ENCODE results near the gene MR1. TPM values are rescaled to one million over a fixed set of nuclear protein-coding genes. Genes with fewer than 3 reads are reported as not detected.

Gene MR1
- total RNA-seq, 1 experiment from 2014 or later: 6.6 TPM

DNA sequence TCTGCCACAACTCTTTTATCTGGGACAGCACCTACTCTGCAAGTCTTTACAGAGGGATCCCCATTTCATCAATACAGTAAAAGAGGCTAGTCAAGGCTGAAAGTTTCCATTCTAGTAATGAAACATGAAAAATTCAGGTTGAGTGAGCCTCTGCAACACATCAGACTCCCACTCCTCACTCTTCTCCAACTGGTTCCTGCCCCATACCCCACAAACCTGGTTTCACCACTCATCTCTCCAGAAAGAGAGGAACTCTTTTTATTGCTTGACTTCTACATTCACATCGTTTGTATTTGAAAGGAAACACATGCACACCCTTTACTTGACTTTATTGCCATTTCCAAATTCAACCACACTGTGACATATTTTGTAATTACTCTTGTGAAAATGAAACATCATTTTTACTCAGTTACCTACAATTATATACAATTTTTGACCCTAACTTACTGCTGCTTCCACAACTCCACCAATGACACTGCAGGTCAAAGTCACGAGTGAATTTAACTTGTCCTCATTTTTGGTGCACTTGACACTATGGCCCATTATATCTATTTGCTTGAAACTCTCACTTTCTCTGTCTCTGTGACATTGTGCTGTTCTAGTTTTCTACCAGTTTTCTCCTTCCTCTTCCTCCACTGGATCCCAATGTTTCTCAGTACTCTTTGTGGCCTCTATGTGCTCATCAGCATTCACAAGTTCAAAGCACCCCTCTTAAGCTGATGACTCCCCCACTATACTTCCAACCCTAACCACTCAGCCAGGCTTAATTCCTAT lies 19.1 kb upstream of the MR1 start:
- TF ChIP-seq ELF1 (IDR thresholded peaks at IDR 0.05; ENCODE audit: borderline replicate concordance, low read depth) (no peak), EZH2phosphoT487 (IDR thresholded peaks at IDR 0.05; ENCODE audit: borderline replicate concordance) (no peak), RAD21 (IDR thresholded peaks at IDR 0.05; ENCODE audit: low read depth) (no peak), YY1 (IDR thresholded peaks at IDR 0.05; ENCODE audit: extremely low read depth, insufficient replicate concordance, low read depth, low read length) (no peak), POLR2A (IDR thresholded peaks at IDR 0.05; ENCODE audit: borderline replicate concordance, extremely low read depth, insufficient read depth, insufficient read length) (no peak), ZNF274 (IDR thresholded peaks at IDR 0.05; ENCODE audit: low read depth, low read length) (no peak), CBX3 (IDR thresholded peaks at IDR 0.05; ENCODE audit: low read depth) (no peak), ZFX (IDR thresholded peaks at IDR 0.05) (no peak), CEBPB (IDR thresholded peaks at IDR 0.05; ENCODE audit: low read depth) (no peak), SIN3A (IDR thresholded peaks at IDR 0.05; ENCODE audit: low read depth) (no peak), SRF (IDR thresholded peaks at IDR 0.05; ENCODE audit: low read depth) (no peak), JUND (IDR thresholded peaks at IDR 0.05) (no peak), EGR1 (IDR thresholded peaks at IDR 0.05; ENCODE audit: low read depth) (no peak), SP1 (IDR thresholded peaks at IDR 0.05; ENCODE audit: low read depth) (no peak), TCF7L2 (IDR thresholded peaks at IDR 0.05; ENCODE audit: borderline replicate concordance, extremely low read depth, insufficient read depth, insufficient read length) (no peak)
- TF ChIP-seq, protein P1, sequence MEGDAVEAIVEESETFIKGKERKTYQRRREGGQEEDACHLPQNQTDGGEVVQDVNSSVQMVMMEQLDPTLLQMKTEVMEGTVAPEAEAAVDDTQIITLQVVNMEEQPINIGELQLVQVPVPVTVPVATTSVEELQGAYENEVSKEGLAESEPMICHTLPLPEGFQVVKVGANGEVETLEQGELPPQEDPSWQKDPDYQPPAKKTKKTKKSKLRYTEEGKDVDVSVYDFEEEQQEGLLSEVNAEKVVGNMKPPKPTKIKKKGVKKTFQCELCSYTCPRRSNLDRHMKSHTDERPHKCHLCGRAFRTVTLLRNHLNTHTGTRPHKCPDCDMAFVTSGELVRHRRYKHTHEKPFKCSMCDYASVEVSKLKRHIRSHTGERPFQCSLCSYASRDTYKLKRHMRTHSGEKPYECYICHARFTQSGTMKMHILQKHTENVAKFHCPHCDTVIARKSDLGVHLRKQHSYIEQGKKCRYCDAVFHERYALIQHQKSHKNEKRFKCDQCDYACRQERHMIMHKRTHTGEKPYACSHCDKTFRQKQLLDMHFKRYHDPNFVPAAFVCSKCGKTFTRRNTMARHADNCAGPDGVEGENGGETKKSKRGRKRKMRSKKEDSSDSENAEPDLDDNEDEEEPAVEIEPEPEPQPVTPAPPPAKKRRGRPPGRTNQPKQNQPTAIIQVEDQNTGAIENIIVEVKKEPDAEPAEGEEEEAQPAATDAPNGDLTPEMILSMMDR (IDR thresholded peaks at IDR 0.05 in 2 of 3, conservative IDR thresholded peaks at IDR 0.05 in 1 of 3; ENCODE audit: borderline replicate concordance in 1 of 3, insufficient read depth in 1 of 3, low read depth in 2 of 3, low read length in 2 of 3): no peak
- TF ChIP-seq, protein P2, sequence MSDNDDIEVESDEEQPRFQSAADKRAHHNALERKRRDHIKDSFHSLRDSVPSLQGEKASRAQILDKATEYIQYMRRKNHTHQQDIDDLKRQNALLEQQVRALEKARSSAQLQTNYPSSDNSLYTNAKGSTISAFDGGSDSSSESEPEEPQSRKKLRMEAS (IDR thresholded peaks at IDR 0.05): no peak
- TF ChIP-seq, protein P3, sequence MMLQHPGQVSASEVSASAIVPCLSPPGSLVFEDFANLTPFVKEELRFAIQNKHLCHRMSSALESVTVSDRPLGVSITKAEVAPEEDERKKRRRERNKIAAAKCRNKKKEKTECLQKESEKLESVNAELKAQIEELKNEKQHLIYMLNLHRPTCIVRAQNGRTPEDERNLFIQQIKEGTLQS (IDR thresholded peaks at IDR 0.05): no peak
- TF ChIP-seq, protein P4, sequence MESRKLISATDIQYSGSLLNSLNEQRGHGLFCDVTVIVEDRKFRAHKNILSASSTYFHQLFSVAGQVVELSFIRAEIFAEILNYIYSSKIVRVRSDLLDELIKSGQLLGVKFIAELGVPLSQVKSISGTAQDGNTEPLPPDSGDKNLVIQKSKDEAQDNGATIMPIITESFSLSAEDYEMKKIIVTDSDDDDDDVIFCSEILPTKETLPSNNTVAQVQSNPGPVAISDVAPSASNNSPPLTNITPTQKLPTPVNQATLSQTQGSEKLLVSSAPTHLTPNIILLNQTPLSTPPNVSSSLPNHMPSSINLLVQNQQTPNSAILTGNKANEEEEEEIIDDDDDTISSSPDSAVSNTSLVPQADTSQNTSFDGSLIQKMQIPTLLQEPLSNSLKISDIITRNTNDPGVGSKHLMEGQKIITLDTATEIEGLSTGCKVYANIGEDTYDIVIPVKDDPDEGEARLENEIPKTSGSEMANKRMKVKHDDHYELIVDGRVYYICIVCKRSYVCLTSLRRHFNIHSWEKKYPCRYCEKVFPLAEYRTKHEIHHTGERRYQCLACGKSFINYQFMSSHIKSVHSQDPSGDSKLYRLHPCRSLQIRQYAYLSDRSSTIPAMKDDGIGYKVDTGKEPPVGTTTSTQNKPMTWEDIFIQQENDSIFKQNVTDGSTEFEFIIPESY (IDR thresholded peaks at IDR 0.05; ENCODE audit: extremely low read depth, insufficient replicate concordance, low read length): no peak
- TF ChIP-seq, protein P5, sequence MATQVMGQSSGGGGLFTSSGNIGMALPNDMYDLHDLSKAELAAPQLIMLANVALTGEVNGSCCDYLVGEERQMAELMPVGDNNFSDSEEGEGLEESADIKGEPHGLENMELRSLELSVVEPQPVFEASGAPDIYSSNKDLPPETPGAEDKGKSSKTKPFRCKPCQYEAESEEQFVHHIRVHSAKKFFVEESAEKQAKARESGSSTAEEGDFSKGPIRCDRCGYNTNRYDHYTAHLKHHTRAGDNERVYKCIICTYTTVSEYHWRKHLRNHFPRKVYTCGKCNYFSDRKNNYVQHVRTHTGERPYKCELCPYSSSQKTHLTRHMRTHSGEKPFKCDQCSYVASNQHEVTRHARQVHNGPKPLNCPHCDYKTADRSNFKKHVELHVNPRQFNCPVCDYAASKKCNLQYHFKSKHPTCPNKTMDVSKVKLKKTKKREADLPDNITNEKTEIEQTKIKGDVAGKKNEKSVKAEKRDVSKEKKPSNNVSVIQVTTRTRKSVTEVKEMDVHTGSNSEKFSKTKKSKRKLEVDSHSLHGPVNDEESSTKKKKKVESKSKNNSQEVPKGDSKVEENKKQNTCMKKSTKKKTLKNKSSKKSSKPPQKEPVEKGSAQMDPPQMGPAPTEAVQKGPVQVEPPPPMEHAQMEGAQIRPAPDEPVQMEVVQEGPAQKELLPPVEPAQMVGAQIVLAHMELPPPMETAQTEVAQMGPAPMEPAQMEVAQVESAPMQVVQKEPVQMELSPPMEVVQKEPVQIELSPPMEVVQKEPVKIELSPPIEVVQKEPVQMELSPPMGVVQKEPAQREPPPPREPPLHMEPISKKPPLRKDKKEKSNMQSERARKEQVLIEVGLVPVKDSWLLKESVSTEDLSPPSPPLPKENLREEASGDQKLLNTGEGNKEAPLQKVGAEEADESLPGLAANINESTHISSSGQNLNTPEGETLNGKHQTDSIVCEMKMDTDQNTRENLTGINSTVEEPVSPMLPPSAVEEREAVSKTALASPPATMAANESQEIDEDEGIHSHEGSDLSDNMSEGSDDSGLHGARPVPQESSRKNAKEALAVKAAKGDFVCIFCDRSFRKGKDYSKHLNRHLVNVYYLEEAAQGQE (IDR thresholded peaks at IDR 0.05; ENCODE audit: low read depth): no peak
- Histone ChIP-seq H3K27ac (ENCODE audit: low read depth, low read length) (no peak overlapping the region), H3K9me3 (ENCODE audit: control insufficient read depth in 1 of 2, insufficient read depth in 1 of 2, low read depth in 1 of 2, low read length in 2 of 2) (no peaks in the 10 kb centered on the region), H3K9ac (ENCODE audit: low read length) (no peak overlapping the region), H3K36me3 (ENCODE audit: control insufficient read depth in 1 of 2, insufficient read depth in 2 of 2, low read length in 2 of 2) (no peaks in the 10 kb centered on the region), H4K20me1 (ENCODE audit: insufficient read depth) (no peaks in the 10 kb centered on the region), H3K9me2 (ENCODE audit: insufficient read depth) (no peaks in the 10 kb centered on the region), H3K4me3 (replicated peaks in 1 of 2; ENCODE audit: low read depth in 1 of 2, low read length in 2 of 2) (no peak overlapping the region), H3K79me2 (ENCODE audit: insufficient read depth, low read length) (peaks cover 88% of the 10 kb centered on the region), H3K27me3 (ENCODE audit: insufficient read depth, low read length) (no peaks in the 10 kb centered on the region), H3K4me1 (ENCODE audit: control insufficient read depth in 1 of 2, insufficient read depth in 2 of 2, low read length in 2 of 2) (no peaks in the 10 kb centered on the region), H2AFZ (ENCODE audit: low read depth, low read length, poor library complexity, severe bottlenecking) (no peak overlapping the region), H3K4me2 (ENCODE audit: low read length) (no peak overlapping the region)
- ATAC-seq (no peak), DNase-seq (ENCODE audit: low read depth, low spot score) (no peak)
- ChIA-PET POLR2A (no interaction called here), CTCF (no interaction called here), RAD21 (ENCODE audit: low non-redundant PET in 1 of 2, low total read pairs in 2 of 2, uncharacterized antibody in 2 of 2, unreplicated experiment in 2 of 2) (no interaction called here)
- intact Hi-C loops (cut with micrococcal nuclease): no loop called here
- BruUV-seq (replicated peaks): no TSS peak

Data from HCT116 (cell line).